Renal cortical epithelial cell (primary cell): Measurements from ENCODE around the gene FAF1. TPM values are rescaled to one million over a fixed set of nuclear protein-coding genes. Genes with fewer than 3 reads are reported as not detected.
"Not testable (repeated sequence)": the region's sequence is repeated elsewhere in the genome, so short reads cannot be mapped to it uniquely, and the experiment has no call there.

Source experiments
- DNase-seq: peaks from one replicate; pipeline ENCODE4 v3.0.0-alpha.2; 2011; ENCODE audit warnings: low read depth
- total RNA-seq: library from RNA; depleted of rRNA; stranded (reverse); fragments of >200 nt; gene quantifications from 2 replicates; pipeline ENCODE4 v1.2.3, GENCODE V29; 2014

FAF1 gene
- total RNA-seq, 1 donor from 2014 or later = 92.6 TPM

GRCh38 chr1:50910356-50910755 is 49.7 kb downstream of the FAF1 start:
- not testable (repeated sequence) for DNase-seq

GRCh38 chr1:50907610-50908009 is 52.5 kb downstream of the FAF1 start:
- DNase-seq = not testable (repeated sequence)

- not testable (repeated sequence) for DNase-seq
Measured at GRCh38 chr1:50906050-50906449, 54.0 kb downstream of the FAF1 start.

- DNase-seq = no peak
Measured at GRCh38 chr1:50902419-50902818, 57.6 kb downstream of the FAF1 start.

GRCh38 chr1:50901872-50902271 is 58.2 kb downstream of the FAF1 start:
- no peak for DNase-seq

- DNase-seq = no peak
Measured at GRCh38 chr1:50898773-50899172, 61.3 kb downstream of the FAF1 start.

- no peak for DNase-seq
Measured at GRCh38 chr1:50894340-50894739, 65.7 kb downstream of the FAF1 start.

- no peak for DNase-seq
Measured at GRCh38 chr1:50893466-50893865, 66.6 kb downstream of the FAF1 start.

GRCh38 chr1:50887555-50887954 is 72.5 kb downstream of the FAF1 start:
- DNase-seq = not testable (repeated sequence)

GRCh38 chr1:50880373-50880772 is 79.7 kb downstream of the FAF1 start:
- DNase-seq = no peak

GRCh38 chr1:50879137-50879536 is 80.9 kb downstream of the FAF1 start:
- DNase-seq = no peak

- DNase-seq = no peak
Measured at GRCh38 chr1:50878434-50878833, 81.6 kb downstream of the FAF1 start.

GRCh38 chr1:50877641-50878040 is 82.4 kb downstream of the FAF1 start:
- DNase-seq = peak; percentile 51

GRCh38 chr1:50873458-50874187 is 86.4 kb downstream of the FAF1 start:
- DNase-seq = peak; percentile 82

- not testable (repeated sequence) for DNase-seq
Measured at GRCh38 chr1:50864845-50865244, 95.2 kb downstream of the FAF1 start.

GRCh38 chr1:50861772-50862171 is 98.3 kb downstream of the FAF1 start:
- no peak for DNase-seq

- DNase-seq = no peak
Measured at GRCh38 chr1:50860702-50861101, 99.4 kb downstream of the FAF1 start.

- no peak for DNase-seq
Measured at GRCh38 chr1:50860256-50860655, 99.8 kb downstream of the FAF1 start.

GRCh38 chr1:50859657-50860056 is 100.4 kb downstream of the FAF1 start:
- no peak for DNase-seq

GRCh38 chr1:50858761-50859160 is 101.3 kb downstream of the FAF1 start:
- DNase-seq = peak; percentile 62

- DNase-seq = no peak
Measured at GRCh38 chr1:50857702-50858101, 102.4 kb downstream of the FAF1 start.

- DNase-seq = peak; percentile 43
Measured at GRCh38 chr1:50853325-50853724, 106.7 kb downstream of the FAF1 start.

GRCh38 chr1:50852889-50853288 is 107.2 kb downstream of the FAF1 start:
- DNase-seq = no peak

GRCh38 chr1:50851466-50851865 is 108.6 kb downstream of the FAF1 start:
- DNase-seq = no peak
